ENCODE results near the gene NOXA1. TPM values are rescaled to one million over a fixed set of nuclear protein-coding genes. Genes with fewer than 3 reads are reported as not detected.
"Not testable (repeated sequence)": the region's sequence is repeated elsewhere in the genome, so short reads cannot be mapped to it uniquely, and the experiment has no call there.

Gene NOXA1
- polyA plus RNA-seq, 6 donors from 2014 or later, result 1.3 to 2.3 (median 1.6) TPM; not detected in 1

GRCh38 chr9:137449081-137449844 lies 26.1 kb downstream of the NOXA1 start:
- H3K27me3 Mint-ChIP-seq, result peaks cover 0 to 8% (median 0%) of the 10 kb centered on the region in 3 donors
- H3K4me3 Mint-ChIP-seq, result peak overlapping the region in 2 of 8 donors; percentile 38 to 78
- peaks cover 0 to 1% (median 0%) of the 10 kb centered on the region in 7 donors for H3K9me3 Mint-ChIP-seq
- DNase-seq (no peak), ATAC-seq (ENCODE audit: low read depth in 2 of 2) (no peak)
- no peaks in the 10 kb centered on the region for H3K36me3 Mint-ChIP-seq
- H3K27ac Mint-ChIP-seq, result peak overlapping the region in 2 of 6 donors; percentile 26 to 62
- H3K4me1 Mint-ChIP-seq, result peaks cover 8 to 29% (median 24%) of the 10 kb centered on the region in 3 donors

- Mint-ChIP-seq H3K9me3 (peaks cover 0 to 1% (median 0%) of the 10 kb centered on the region in 7 donors), H3K27ac (peak overlapping the region in 2 of 6 donors; percentile 26 to 79), H3K4me3 (no peak overlapping the region), H3K27me3 (peaks cover 0 to 5% (median 0%) of the 10 kb centered on the region in 3 donors), H3K4me1 (peaks cover 16 to 32% (median 32%) of the 10 kb centered on the region in 3 donors), H3K36me3 (no peaks in the 10 kb centered on the region)
- DNase-seq, result no peak
- ATAC-seq (ENCODE audit: low read depth in 2 of 2), result no peak
Observed at GRCh38 chr9:137449931-137450538, 26.8 kb downstream of the NOXA1 start.

GRCh38 chr9:137450539-137451222 lies 27.5 kb downstream of the NOXA1 start:
- not testable (repeated sequence) for ATAC-seq (ENCODE audit: low read depth in 2 of 2); H3K9me3 Mint-ChIP-seq; H3K36me3 Mint-ChIP-seq; DNase-seq; H3K27me3 Mint-ChIP-seq
- Mint-ChIP-seq H3K4me3 (peak overlapping the region in 2 of 8 donors; percentile 47 to 50), H3K27ac (peak overlapping the region in 2 of 6 donors; percentile 27 to 41), H3K4me1 (peaks cover 12 to 27% (median 26%) of the 10 kb centered on the region in 3 donors)

GRCh38 chr9:137451264-137452005 lies 28.2 kb downstream of the NOXA1 start:
- H3K9me3 Mint-ChIP-seq; DNase-seq; H3K36me3 Mint-ChIP-seq; ATAC-seq (ENCODE audit: low read depth in 2 of 2); H3K27me3 Mint-ChIP-seq: not testable (repeated sequence)
- H3K27ac Mint-ChIP-seq, result peak overlapping the region in 1 of 6 donors; percentile 59
- peak overlapping the region in 1 of 8 donors; percentile 63 for H3K4me3 Mint-ChIP-seq
- peaks cover 17 to 30% (median 26%) of the 10 kb centered on the region in 3 donors for H3K4me1 Mint-ChIP-seq

GRCh38 chr9:137452006-137452760 lies 29.0 kb downstream of the NOXA1 start:
- Mint-ChIP-seq H3K4me3 (peak overlapping the region in 3 of 8 donors; percentile 21 to 85 (median 35)), H3K4me1 (peaks cover 17 to 26% (median 24%) of the 10 kb centered on the region in 3 donors), H3K27me3 (no peaks in the 10 kb centered on the region), H3K27ac (peak overlapping the region in 2 of 6 donors; percentile 33 to 74), H3K36me3 (no peaks in the 10 kb centered on the region), H3K9me3 (peaks cover 0 to 1% (median 0%) of the 10 kb centered on the region in 7 donors)
- ATAC-seq (ENCODE audit: low read depth in 2 of 2) (no peak), DNase-seq (no peak)

GRCh38 chr9:137452761-137453642 lies 29.8 kb downstream of the NOXA1 start:
- no peak for DNase-seq
- peaks cover 17 to 26% (median 22%) of the 10 kb centered on the region in 3 donors for H3K4me1 Mint-ChIP-seq
- H3K9me3 Mint-ChIP-seq, result peaks cover 0 to 1% (median 0%) of the 10 kb centered on the region in 7 donors
- ATAC-seq (ENCODE audit: low read depth in 2 of 2), result no peak
- no peaks in the 10 kb centered on the region for H3K36me3 Mint-ChIP-seq
- H3K4me3 Mint-ChIP-seq, result peak overlapping the region in 4 of 8 donors; percentile 3 to 89 (median 73)
- no peaks in the 10 kb centered on the region for H3K27me3 Mint-ChIP-seq
- peak overlapping the region in 2 of 6 donors; percentile 69 to 84 for H3K27ac Mint-ChIP-seq

GRCh38 chr9:137453643-137454081 lies 30.5 kb downstream of the NOXA1 start:
- Mint-ChIP-seq H3K27ac (peak overlapping the region in 5 of 6 donors; percentile 24 to 88 (median 83)), H3K36me3 (no peaks in the 10 kb centered on the region), H3K4me1 (peaks cover 17 to 26% (median 22%) of the 10 kb centered on the region in 3 donors), H3K4me3 (peak overlapping the region; percentile 60 to 93 (median 75)), H3K27me3 (no peaks in the 10 kb centered on the region), H3K9me3 (peaks cover 0 to 1% (median 0%) of the 10 kb centered on the region in 7 donors)
- ATAC-seq (ENCODE audit: low read depth in 2 of 2), result peak; percentile 81 to 84
- DNase-seq, result peak; percentile 64

GRCh38 chr9:137454145-137454596 lies 31.0 kb downstream of the NOXA1 start:
- no peaks in the 10 kb centered on the region for H3K36me3 Mint-ChIP-seq
- peaks cover 17 to 26% (median 22%) of the 10 kb centered on the region in 3 donors for H3K4me1 Mint-ChIP-seq
- ATAC-seq (ENCODE audit: low read depth in 2 of 2), result peak; percentile 43 to 44
- peaks cover 0 to 1% (median 0%) of the 10 kb centered on the region in 7 donors for H3K9me3 Mint-ChIP-seq
- H3K27me3 Mint-ChIP-seq, result no peaks in the 10 kb centered on the region
- peak; percentile 63 for DNase-seq
- H3K27ac Mint-ChIP-seq, result peak overlapping the region; percentile 43 to 94 (median 64)
- H3K4me3 Mint-ChIP-seq, result peak overlapping the region; percentile 76 to 89 (median 80)

GRCh38 chr9:137454597-137455358 lies 31.6 kb downstream of the NOXA1 start:
- peak overlapping the region in 5 of 6 donors; percentile 53 to 94 (median 69) for H3K27ac Mint-ChIP-seq
- H3K9me3 Mint-ChIP-seq, result peaks cover 0 to 1% (median 0%) of the 10 kb centered on the region in 7 donors
- ATAC-seq (ENCODE audit: low read depth in 2 of 2) (no peak), DNase-seq (no peak)
- H3K4me1 Mint-ChIP-seq, result peaks cover 20 to 26% (median 26%) of the 10 kb centered on the region in 3 donors
- H3K36me3 Mint-ChIP-seq, result no peaks in the 10 kb centered on the region
- H3K27me3 Mint-ChIP-seq, result no peaks in the 10 kb centered on the region
- H3K4me3 Mint-ChIP-seq, result peak overlapping the region; percentile 76 to 89 (median 80)

- ATAC-seq (ENCODE audit: low read depth in 2 of 2) (no peak), DNase-seq (no peak)
- Mint-ChIP-seq H3K27me3 (no peaks in the 10 kb centered on the region), H3K27ac (peak overlapping the region in 2 of 6 donors; percentile 42 to 78), H3K4me3 (peak overlapping the region in 7 of 8 donors; percentile 39 to 85 (median 69)), H3K9me3 (peaks cover 0 to 1% (median 0%) of the 10 kb centered on the region in 7 donors), H3K4me1 (peaks cover 23 to 27% (median 26%) of the 10 kb centered on the region in 3 donors), H3K36me3 (no peaks in the 10 kb centered on the region)
Observed at GRCh38 chr9:137455359-137455991, 32.3 kb downstream of the NOXA1 start.

Measured in naive B cell (primary cell).